GM12878 (cell line): ENCODE measurements around the gene ITGA8. TPM values are rescaled to one million over a fixed set of nuclear protein-coding genes. Genes with fewer than 3 reads are reported as not detected.

Experiments used
- ATAC-seq: fragments of 200-7000 bp; cut with Tn5 transposase; 3 replicates; pipeline ENCODE4 v1.9.1; 2020; ENCODE audit warnings: mild to moderate bottlenecking, moderate library complexity
- BruUV-seq: library from RNA; stranded (reverse); fragments of 400-500 nt; replicated peaks from 2 replicates; lab custom pipeline; 2021; lab: Mats Ljungman, UMichigan
- CTCF ChIA-PET: fragments of 300-600 bp; sonication (Branson Sonifier 250); formaldehyde crosslinking; extraction: SDS; loops from one replicate; lab custom pipeline; 2021; ENCODE audit warnings: inconsistent platforms; lab: Yijun Ruan, JAX
- POLR2A ChIA-PET: fragments of 350-600 bp; formaldehyde crosslinking; extraction: SDS; loops from one replicate; lab custom pipeline; 2021; ENCODE audit warnings: inconsistent platforms; lab: Charles Lee
- RAD21 ChIA-PET: fragments of 300-600 bp; sonication (Branson Sonifier 250); formaldehyde crosslinking; loops from one replicate; lab custom pipeline; 2023; ENCODE audit warnings: antibody characterized with exemption; ENCODE audit not compliant: unreplicated experiment; lab: Charles Lee
- SMC1A ChIA-PET: fragments of 300-600 bp; sonication (Branson Sonifier 250); formaldehyde crosslinking; loops from one replicate; lab custom pipeline; 2023; ENCODE audit not compliant: unreplicated experiment, uncharacterized antibody; lab: Charles Lee
- DNase-seq: peaks from one replicate; pipeline ENCODE4 v3.0.0-alpha.2; 2011; ENCODE audit warnings: low read depth, low spot score
- FAIRE-seq: peaks from 3 replicates; lab custom pipeline; 2011; peaks lifted over from hg19 to GRCh38; lab: Jason Lieb, UNC
- H2AFZ ChIP-seq: 2 replicates; pipeline ENCODE4 v1.6.0; 2011; ENCODE audit warnings: low read depth, low read length, control low read depth; ENCODE audit not compliant: control insufficient read depth
- H3K27ac ChIP-seq: 2 replicates; pipeline ENCODE4 v1.5.1; 2011; ENCODE audit warnings: control low read depth; ENCODE audit not compliant: control insufficient read depth, insufficient read depth
- H3K27me3 ChIP-seq, 2 experiments: replicated peaks in 1 of 2; 2 replicates each; pipeline versions ENCODE4 v1.6.0 to v1.6.1; 2011; ENCODE audit warnings: low read length in 1 of 2; ENCODE audit not compliant: control insufficient read depth in 2 of 2, insufficient read depth in 2 of 2
- H3K36me3 ChIP-seq, 2 experiments: 2 replicates each; pipeline ENCODE4 v1.5.1; 2011; ENCODE audit warnings: low read length in 1 of 2; ENCODE audit not compliant: control insufficient read depth in 2 of 2, insufficient read depth in 2 of 2
- H3K4me1 ChIP-seq: 2 replicates; pipeline ENCODE4 v1.6.1; 2011; ENCODE audit warnings: mild to moderate bottlenecking, low read length, moderate library complexity, mixed read lengths; ENCODE audit not compliant: control insufficient read depth, insufficient read depth
- H3K4me2 ChIP-seq: 2 replicates; pipeline ENCODE4 v1.6.0; 2011; ENCODE audit warnings: control low read depth; ENCODE audit not compliant: control insufficient read depth, insufficient read depth
- H3K4me3 ChIP-seq: fragments of 200-600 bp; sonication (generic); 2 replicates; pipeline ENCODE4 v1.5.1; 2016
- H3K79me2 ChIP-seq: 2 replicates; pipeline ENCODE4 v1.6.0; 2011; ENCODE audit warnings: low read length; ENCODE audit not compliant: control insufficient read depth, insufficient read depth
- H3K9ac ChIP-seq: 2 replicates; pipeline ENCODE4 v1.8.0; 2011; ENCODE audit warnings: low read length, control low read depth, mixed read lengths; ENCODE audit not compliant: control insufficient read depth, insufficient read depth
- H3K9me3 ChIP-seq: replicated peaks from 3 replicates; pipeline ENCODE4 v1.5.1; 2011; ENCODE audit warnings: mild to moderate bottlenecking, low read length; ENCODE audit not compliant: control insufficient read depth, insufficient read depth
- H4K20me1 ChIP-seq: 2 replicates; pipeline ENCODE4 v1.6.0; 2011; ENCODE audit not compliant: control insufficient read depth, insufficient read depth
- ATF7 ChIP-seq: fragments of 450-650 bp; IDR thresholded peaks from 2 replicates; pipeline ENCODE4 v1.6.1; 2016; ENCODE audit warnings: low read depth, mild to moderate bottlenecking
- BCL11A ChIP-seq: IDR thresholded peaks from 2 replicates; pipeline ENCODE4 v1.6.1; 2011; ENCODE audit warnings: low read depth, low read length
- CHD4 ChIP-seq: fragments of 200-600 bp; sonication (generic); IDR thresholded peaks from 2 replicates; pipeline ENCODE4 v1.6.1; 2016; ENCODE audit warnings: mild to moderate bottlenecking
- E2F4 ChIP-seq: IDR thresholded peaks from 2 replicates; pipeline ENCODE4 v1.6.1; 2012; ENCODE audit warnings: low read depth, low read length, improper control_type of control experiment
- EP300 ChIP-seq, 2 experiments: fragments of 150-350 bp in 1 of 2; IDR thresholded peaks; 2 replicates each; pipeline ENCODE4 v1.6.1; 2011 to 2012; ENCODE audit warnings: low read depth in 2 of 2, low read length in 2 of 2, borderline replicate concordance in 1 of 2, improper control_type of control experiment in 1 of 2, inconsistent platforms in 1 of 2; ENCODE audit not compliant: control insufficient read depth in 1 of 2
- HSF1 ChIP-seq: fragments of 150-350 bp; IDR thresholded peaks from 2 replicates; pipeline ENCODE4 v1.6.1; 2014; ENCODE audit warnings: mild to moderate bottlenecking, low read depth, low read length
- IKZF2 ChIP-seq, 2 experiments: fragments of 450-650 bp; IDR thresholded peaks; 2 replicates each; pipeline ENCODE4 v1.6.1; 2017; ENCODE audit warnings: mild to moderate bottlenecking in 2 of 2, moderate library complexity in 2 of 2
- IRF4 ChIP-seq: IDR thresholded peaks from 2 replicates; pipeline ENCODE4 v1.6.1; 2011; ENCODE audit warnings: low read depth, low read length
- KDM1A ChIP-seq: fragments of 200-600 bp; sonication (generic); IDR thresholded peaks from 2 replicates; pipeline ENCODE4 v1.6.1; 2016; ENCODE audit warnings: borderline replicate concordance
- NFXL1 ChIP-seq: fragments of 450-650 bp; IDR thresholded peaks from 2 replicates; pipeline ENCODE4 v1.6.1; 2017; ENCODE audit warnings: antibody characterized with exemption, mild to moderate bottlenecking, borderline replicate concordance
- PAX5 ChIP-seq: IDR thresholded peaks from 2 replicates; pipeline ENCODE4 v1.6.1; 2011; ENCODE audit warnings: low read depth, low read length, borderline replicate concordance
- POLR2AphosphoS5 ChIP-seq: IDR thresholded peaks from 2 replicates; pipeline ENCODE4 v1.6.1; 2011; ENCODE audit warnings: mild to moderate bottlenecking, low read length, inconsistent platforms
- POU2F2 ChIP-seq: IDR thresholded peaks from 3 replicates; pipeline ENCODE4 v1.6.1; 2011; ENCODE audit warnings: low read depth, mild to moderate bottlenecking, low read length, borderline replicate concordance
- RB1 ChIP-seq: fragments of 450-650 bp; formaldehyde crosslinking; IDR thresholded peaks from 2 replicates; pipeline ENCODE4 v1.6.1; 2017; ENCODE audit warnings: mild to moderate bottlenecking, borderline replicate concordance
- SMAD1 ChIP-seq: fragments of 450-650 bp; IDR thresholded peaks from 2 replicates; pipeline ENCODE4 v1.6.1; 2018; ENCODE audit warnings: mild to moderate bottlenecking, low read depth; ENCODE audit not compliant: partially characterized antibody
- SP1 ChIP-seq: IDR thresholded peaks from one replicate; pipeline ENCODE4 v1.6.1; 2011; ENCODE audit warnings: low read depth, low read length
- ZNF24 ChIP-seq: fragments of 450-650 bp; IDR thresholded peaks from 2 replicates; pipeline ENCODE4 v1.6.1; 2017; ENCODE audit warnings: antibody characterized with exemption, mild to moderate bottlenecking
- WGBS: methylation state at CpG from one replicate; pipeline ENCODE4 v1.1.6; 2016; ENCODE audit warnings: low lambda C conversion rate; ENCODE audit not compliant: insufficient replicate concordance, insufficient coverage; ENCODE audit errors: missing lambda C conversion rate; 5-methylcytosine and 5-hydroxymethylcytosine counted together
- in situ Hi-C: fragments of 300-500 bp; cut with MboI; formaldehyde crosslinking; loops from 9 replicates; pipeline ENCODE4 v1.14.3; 2018; ENCODE audit warnings: mixed read lengths
- intact Hi-C: fragments of 100-400 bp; cut with micrococcal nuclease; formaldehyde crosslinking; loops from one replicate; pipeline ENCODE4 v1.14.2; 2022; ENCODE audit not compliant: unreplicated experiment
- polyA plus RNA-seq, 11 experiments: library from polyadenylated mRNA; depleted of rRNA in 4 of 11; unstranded in 6 of 11; stranded (reverse) in 5 of 11; fragments of >200 nt; fragmentation: Nextera tagmentation in 4 of 11; fragmentation: Illumina TruSeq in 1 of 11; extraction: Ambion mirVana in 4 of 11; extraction: Trizol in 1 of 11; gene quantifications; 1 replicate in 1 of 11; 2 replicates in 10 of 11; pipeline versions ENCODE4 v1.2.1 to v1.2.3, GENCODE V29; 2011 to 2016; ENCODE audit warnings: inconsistent platforms in 2 of 11, missing spikeins in 2 of 11, low read depth in 1 of 11
- total RNA-seq, 4 experiments: library from RNA; depleted of rRNA in 3 of 4; stranded (reverse); fragments of >200 nt in 3 of 4; fragmentation: Illumina TruSeq in 1 of 4; extraction: Trizol in 1 of 4; gene quantifications; 2 replicates each; pipeline versions ENCODE4 v1.2.1 to v1.2.3, GENCODE V29; 2013 to 2021
- TF ChIP-seq, protein P1 (sequence below): fragments of 450-650 bp; formaldehyde crosslinking; IDR thresholded peaks from 2 replicates; pipeline ENCODE4 v1.4.0; 2020; ENCODE audit warnings: mild to moderate bottlenecking, moderate library complexity

ITGA8 gene
- total and polyA plus RNA-seq, 10 of the 15 experiments (the other 5 are each of a cell fraction or from before 2014, with no cell fraction given), result 0.03 TPM; not detected in 9

GRCh38 chr10:15542817-15543216 is 176.9 kb downstream of the ITGA8 start (continued):
- TF ChIP-seq HSF1 (no peak), SP1 (no peak), PAX5 (no peak), KDM1A (no peak), IKZF2 (IDR thresholded peaks at IDR 0.05) (no peak)
- TF ChIP-seq, protein P1, sequence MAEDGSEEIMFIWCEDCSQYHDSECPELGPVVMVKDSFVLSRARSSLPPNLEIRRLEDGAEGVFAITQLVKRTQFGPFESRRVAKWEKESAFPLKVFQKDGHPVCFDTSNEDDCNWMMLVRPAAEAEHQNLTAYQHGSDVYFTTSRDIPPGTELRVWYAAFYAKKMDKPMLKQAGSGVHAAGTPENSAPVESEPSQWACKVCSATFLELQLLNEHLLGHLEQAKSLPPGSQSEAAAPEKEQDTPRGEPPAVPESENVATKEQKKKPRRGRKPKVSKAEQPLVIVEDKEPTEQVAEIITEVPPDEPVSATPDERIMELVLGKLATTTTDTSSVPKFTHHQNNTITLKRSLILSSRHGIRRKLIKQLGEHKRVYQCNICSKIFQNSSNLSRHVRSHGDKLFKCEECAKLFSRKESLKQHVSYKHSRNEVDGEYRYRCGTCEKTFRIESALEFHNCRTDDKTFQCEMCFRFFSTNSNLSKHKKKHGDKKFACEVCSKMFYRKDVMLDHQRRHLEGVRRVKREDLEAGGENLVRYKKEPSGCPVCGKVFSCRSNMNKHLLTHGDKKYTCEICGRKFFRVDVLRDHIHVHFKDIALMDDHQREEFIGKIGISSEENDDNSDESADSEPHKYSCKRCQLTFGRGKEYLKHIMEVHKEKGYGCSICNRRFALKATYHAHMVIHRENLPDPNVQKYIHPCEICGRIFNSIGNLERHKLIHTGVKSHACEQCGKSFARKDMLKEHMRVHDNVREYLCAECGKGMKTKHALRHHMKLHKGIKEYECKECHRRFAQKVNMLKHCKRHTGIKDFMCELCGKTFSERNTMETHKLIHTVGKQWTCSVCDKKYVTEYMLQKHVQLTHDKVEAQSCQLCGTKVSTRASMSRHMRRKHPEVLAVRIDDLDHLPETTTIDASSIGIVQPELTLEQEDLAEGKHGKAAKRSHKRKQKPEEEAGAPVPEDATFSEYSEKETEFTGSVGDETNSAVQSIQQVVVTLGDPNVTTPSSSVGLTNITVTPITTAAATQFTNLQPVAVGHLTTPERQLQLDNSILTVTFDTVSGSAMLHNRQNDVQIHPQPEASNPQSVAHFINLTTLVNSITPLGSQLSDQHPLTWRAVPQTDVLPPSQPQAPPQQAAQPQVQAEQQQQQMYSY (CRISPR knock-in tag), result no peak

DNA sequence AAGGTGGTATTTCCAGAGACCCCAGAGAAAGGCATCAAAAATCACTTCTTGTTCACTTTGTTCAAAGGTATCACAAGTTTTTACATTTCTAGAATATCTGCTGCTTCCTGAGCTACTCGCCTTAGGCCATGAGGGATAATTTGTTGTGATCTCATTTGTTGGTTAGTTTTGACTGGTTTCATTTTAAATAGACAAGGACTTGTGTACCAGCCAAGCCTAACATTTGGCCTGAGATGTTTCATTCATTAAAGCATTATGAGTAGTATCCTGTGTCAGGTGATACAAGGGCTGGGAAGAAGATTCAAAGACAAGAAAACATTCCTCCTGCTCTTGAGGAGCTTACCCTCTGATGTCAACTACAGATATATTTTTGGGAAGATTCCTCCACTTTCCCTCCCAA is 178.3 kb downstream of the ITGA8 start:
- 0% methylated on average over 1 of the region's 1 CpG for WGBS
- ChIA-PET RAD21 (no interaction called here), CTCF (no interaction called here), SMC1A (no interaction called here), POLR2A (no interaction called here)
- Histone ChIP-seq H3K9ac (no peak overlapping the region), H3K27ac (no peak overlapping the region), H3K4me1 (no peaks in the 10 kb centered on the region), H3K4me2 (no peak overlapping the region), H3K36me3 (no peaks in the 10 kb centered on the region), H3K4me3 (no peak overlapping the region), H3K9me3 (no peaks in the 10 kb centered on the region; the same call in 2 of the 3 replicates), H4K20me1 (no peaks in the 10 kb centered on the region), H3K79me2 (no peaks in the 10 kb centered on the region), H3K27me3 (peaks cover 0 to 2% of the 10 kb centered on the region in 2 experiments; a peak in 1 of 4 replicates), H2AFZ (no peak overlapping the region)
- in situ Hi-C loops (no loop called here), intact Hi-C loops (no loop called here)
- no peak for ATAC-seq
- no peak for FAIRE-seq
- DNase-seq, result no peak
- no TSS peak for BruUV-seq
- TF ChIP-seq POU2F2 (no peak), E2F4 (no peak), IRF4 (no peak), ZNF24 (no peak), NFXL1 (no peak), POLR2AphosphoS5 (no peak), CHD4 (no peak), ATF7 (no peak), BCL11A (no peak), EP300 (IDR thresholded peaks at IDR 0.05; ENCODE audit: borderline replicate concordance in 1 of 2, control insufficient read depth in 1 of 2, low read depth in 2 of 2, low read length in 2 of 2) (no peak), RB1 (no peak), SMAD1 (no peak)
